Measurements from ENCODE around the gene PROS1. TPM values are rescaled to one million over a fixed set of nuclear protein-coding genes. Genes with fewer than 3 reads are reported as not detected.

Gene PROS1
- total and polyA plus RNA-seq, 9 of the 15 experiments (the other 6 are each of a cell fraction or from before 2014, with no cell fraction given), result 5.5 to 50.5 (median 22.7) TPM

DNA sequence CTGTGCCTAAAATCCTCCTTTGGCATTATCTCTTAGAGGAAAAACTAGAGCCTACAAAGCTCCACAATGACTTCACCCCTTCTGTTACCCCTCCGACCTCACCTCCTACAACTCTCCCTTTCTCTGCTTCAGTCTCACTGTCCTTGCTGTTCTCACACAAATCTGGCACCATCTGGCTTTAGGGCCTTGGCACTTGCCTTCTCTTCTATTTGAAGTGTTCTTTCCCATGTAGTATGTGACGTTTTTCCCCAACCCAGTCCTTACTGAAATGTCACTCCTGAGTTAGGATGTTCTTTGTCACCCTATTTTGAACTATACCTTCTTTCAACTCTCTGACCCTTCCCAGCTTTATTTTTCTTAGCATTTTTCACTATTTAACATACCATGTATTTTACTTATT is 46.0 kb upstream of the PROS1 start:
- ChIA-PET POLR2A (no interaction called here), CTCF (ENCODE audit: low intra/inter-chr PET ratio) (no interaction called here)
- no peaks in the 10 kb centered on the region for H3K4me1 ChIP-seq (replicated peaks in 1 of 2; ENCODE audit: control insufficient read depth in 2 of 2, insufficient read depth in 2 of 2, low read length in 2 of 2)
- H3K27me3 ChIP-seq (ENCODE audit: control insufficient read depth in 2 of 2, insufficient read depth in 2 of 2, low read length in 2 of 2), result no peaks in the 10 kb centered on the region
- no peaks in the 10 kb centered on the region for H3K9me3 ChIP-seq (replicated peaks; ENCODE audit: control insufficient read depth, insufficient read depth, low read depth, low read length)
- 60% methylated on average over 1 of the region's 2 CpGs for WGBS (ENCODE audit: insufficient coverage, low coverage, missing lambda C conversion rate)
- H4K20me1 ChIP-seq (replicated peaks; ENCODE audit: control insufficient read depth, insufficient read depth, low read length), result no peaks in the 10 kb centered on the region
- H3K9me1 ChIP-seq (ENCODE audit: control insufficient read depth, insufficient read depth, low read length), result no peaks in the 10 kb centered on the region
- DNase-seq (ENCODE audit: extremely low read depth in 1 of 4, low spot score in 3 of 4), result no peak
- TF ChIP-seq RBM14 (IDR thresholded peaks at IDR 0.05; ENCODE audit: borderline replicate concordance, insufficient read depth, low read depth, low read length) (no peak), ZNF717 (CRISPR knock-in tag; IDR thresholded peaks at IDR 0.05) (no peak), ZNF347 (CRISPR knock-in tag; IDR thresholded peaks at IDR 0.05; ENCODE audit: low read depth) (no peak), IRF2 (CRISPR knock-in tag; IDR thresholded peaks at IDR 0.05) (no peak), BCOR (IDR thresholded peaks at IDR 0.05) (no peak), ZNF174 (CRISPR knock-in tag; IDR thresholded peaks at IDR 0.05) (no peak), YY1 (IDR thresholded peaks at IDR 0.05; ENCODE audit: borderline replicate concordance in 1 of 3, control insufficient read depth in 1 of 3, extremely low read depth in 1 of 3, insufficient read depth in 3 of 3, insufficient read length in 1 of 3, insufficient replicate concordance in 2 of 3, low read depth in 1 of 3, low read length in 2 of 3) (no peak), CREBBP (IDR thresholded peaks at IDR 0.05; ENCODE audit: low read depth, low read length) (no peak), TRIM24 (IDR thresholded peaks at IDR 0.05) (no peak), MTA1 (IDR thresholded peaks at IDR 0.05; ENCODE audit: borderline replicate concordance) (no peak), SMAD1 (IDR thresholded peaks at IDR 0.05; ENCODE audit: low read depth, low read length, partially characterized antibody) (no peak), NBN (IDR thresholded peaks at IDR 0.05; ENCODE audit: low read depth) (no peak), HOXB6 (CRISPR knock-in tag; IDR thresholded peaks at IDR 0.05; ENCODE audit: borderline replicate concordance) (no peak), FOXA1 (IDR thresholded peaks at IDR 0.05; ENCODE audit: borderline replicate concordance) (no peak)
- TF ChIP-seq, protein P1, sequence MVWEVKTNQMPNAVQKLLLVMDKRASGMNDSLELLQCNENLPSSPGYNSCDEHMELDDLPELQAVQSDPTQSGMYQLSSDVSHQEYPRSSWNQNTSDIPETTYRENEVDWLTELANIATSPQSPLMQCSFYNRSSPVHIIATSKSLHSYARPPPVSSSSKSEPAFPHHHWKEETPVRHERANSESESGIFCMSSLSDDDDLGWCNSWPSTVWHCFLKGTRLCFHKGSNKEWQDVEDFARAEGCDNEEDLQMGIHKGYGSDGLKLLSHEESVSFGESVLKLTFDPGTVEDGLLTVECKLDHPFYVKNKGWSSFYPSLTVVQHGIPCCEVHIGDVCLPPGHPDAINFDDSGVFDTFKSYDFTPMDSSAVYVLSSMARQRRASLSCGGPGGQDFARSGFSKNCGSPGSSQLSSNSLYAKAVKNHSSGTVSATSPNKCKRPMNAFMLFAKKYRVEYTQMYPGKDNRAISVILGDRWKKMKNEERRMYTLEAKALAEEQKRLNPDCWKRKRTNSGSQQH (CRISPR knock-in tag; IDR thresholded peaks at IDR 0.05), result no peak
- TF ChIP-seq, protein P2, sequence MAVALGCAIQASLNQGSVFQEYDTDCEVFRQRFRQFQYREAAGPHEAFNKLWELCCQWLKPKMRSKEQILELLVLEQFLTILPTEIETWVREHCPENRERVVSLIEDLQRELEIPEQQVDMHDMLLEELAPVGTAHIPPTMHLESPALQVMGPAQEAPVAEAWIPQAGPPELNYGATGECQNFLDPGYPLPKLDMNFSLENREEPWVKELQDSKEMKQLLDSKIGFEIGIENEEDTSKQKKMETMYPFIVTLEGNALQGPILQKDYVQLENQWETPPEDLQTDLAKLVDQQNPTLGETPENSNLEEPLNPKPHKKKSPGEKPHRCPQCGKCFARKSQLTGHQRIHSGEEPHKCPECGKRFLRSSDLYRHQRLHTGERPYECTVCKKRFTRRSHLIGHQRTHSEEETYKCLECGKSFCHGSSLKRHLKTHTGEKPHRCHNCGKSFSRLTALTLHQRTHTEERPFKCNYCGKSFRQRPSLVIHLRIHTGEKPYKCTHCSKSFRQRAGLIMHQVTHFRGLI (CRISPR knock-in tag; IDR thresholded peaks at IDR 0.05), result no peak
- TF ChIP-seq, protein P3, sequence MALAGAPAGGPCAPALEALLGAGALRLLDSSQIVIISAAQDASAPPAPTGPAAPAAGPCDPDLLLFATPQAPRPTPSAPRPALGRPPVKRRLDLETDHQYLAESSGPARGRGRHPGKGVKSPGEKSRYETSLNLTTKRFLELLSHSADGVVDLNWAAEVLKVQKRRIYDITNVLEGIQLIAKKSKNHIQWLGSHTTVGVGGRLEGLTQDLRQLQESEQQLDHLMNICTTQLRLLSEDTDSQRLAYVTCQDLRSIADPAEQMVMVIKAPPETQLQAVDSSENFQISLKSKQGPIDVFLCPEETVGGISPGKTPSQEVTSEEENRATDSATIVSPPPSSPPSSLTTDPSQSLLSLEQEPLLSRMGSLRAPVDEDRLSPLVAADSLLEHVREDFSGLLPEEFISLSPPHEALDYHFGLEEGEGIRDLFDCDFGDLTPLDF (CRISPR knock-in tag; IDR thresholded peaks at IDR 0.05), result no peak
- peaks cover 2% of the 10 kb centered on the region; the same call in 1 of the 3 replicates for H3K36me3 ChIP-seq (ENCODE audit: control insufficient read depth, insufficient read depth, low read length)
- no peak for FAIRE-seq
- no peaks in the 10 kb centered on the region for H3K79me2 ChIP-seq (ENCODE audit: control insufficient read depth, insufficient read depth, low read length)
- in situ Hi-C loops (cut with MboI), result no loop called here
- intact Hi-C loops (cut with micrococcal nuclease), result no loop called here
- H2AFZ ChIP-seq (ENCODE audit: low read depth, low read length), result no peak overlapping the region
- H3K4me2 ChIP-seq (ENCODE audit: insufficient read depth, low read length), result no peak overlapping the region
- BruUV-seq (replicated peaks), result no TSS peak
- no peak for ATAC-seq
- H3K9ac ChIP-seq (ENCODE audit: insufficient read depth in 1 of 2, low read depth in 2 of 2, low read length in 2 of 2), result no peak overlapping the region
- no peak overlapping the region for H3K4me3 ChIP-seq
- no peak overlapping the region for H3K27ac ChIP-seq (ENCODE audit: extremely low read depth, low read depth, low read length)

Measured in K562 (cell line).